GM21526 (cell line): ENCODE measurements around the gene ANKRD22.
"Not testable (repeated sequence)": the region's sequence is repeated elsewhere in the genome, so short reads cannot be mapped to it uniquely, and the experiment has no call there.

ENCODE experiments used
- ATAC-seq: cut with Tn5 transposase; IDR thresholded peaks from one replicate; pipeline ENCODE4 v1.9.1; 2021; ENCODE audit warnings: moderate library complexity; ENCODE audit not compliant: unreplicated experiment, low FRiP score

ANKRD22 gene

DNA sequence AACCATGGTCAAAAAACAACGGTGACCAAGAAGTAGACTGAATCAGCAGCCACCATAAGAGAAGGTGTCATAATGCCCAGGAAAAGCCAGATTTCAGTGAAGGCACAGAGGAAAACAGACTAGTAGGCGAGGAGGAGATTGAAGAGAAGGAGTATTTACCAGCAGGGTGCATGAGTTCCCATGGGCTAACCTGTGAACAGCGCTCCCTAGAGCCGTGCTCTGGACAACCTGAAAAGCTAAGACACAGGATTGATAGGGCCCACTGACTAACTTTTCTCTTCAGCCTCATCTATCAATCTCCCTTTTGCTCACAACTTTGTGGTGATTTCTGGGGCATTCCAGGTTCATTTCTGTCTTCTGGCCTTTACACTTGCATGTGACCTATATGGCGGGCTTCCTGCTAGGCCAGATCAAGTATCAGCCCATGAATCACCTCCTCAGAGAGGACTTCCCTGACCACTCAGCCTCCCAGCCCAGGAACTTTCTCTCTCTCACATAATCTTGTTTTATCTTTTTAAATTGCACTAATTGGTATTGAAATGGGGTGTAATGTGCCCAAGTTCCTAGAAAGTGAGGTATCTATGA, 12.8 kb downstream of the ANKRD22 start:
- no peak for ATAC-seq

DNA sequence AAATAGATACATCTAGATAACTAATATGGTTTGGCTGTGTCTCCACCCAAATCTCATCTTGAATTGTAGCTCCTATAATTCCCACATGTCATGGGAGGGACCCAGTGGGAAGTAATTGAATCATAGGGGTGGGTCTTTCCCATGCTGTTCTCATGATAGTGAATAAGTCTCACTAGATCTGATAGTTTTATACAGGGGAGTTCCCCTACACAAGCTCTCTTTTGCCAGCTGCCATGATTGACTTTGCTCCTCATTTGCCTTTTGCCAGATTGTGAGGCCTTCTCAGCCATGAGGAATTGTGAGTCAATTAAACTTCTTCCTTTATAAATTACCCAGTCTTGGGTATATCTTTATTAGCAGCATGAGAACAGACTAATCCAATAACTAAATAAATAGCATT, 14.0 kb downstream of the ANKRD22 start:
- not testable (repeated sequence) for ATAC-seq

DNA sequence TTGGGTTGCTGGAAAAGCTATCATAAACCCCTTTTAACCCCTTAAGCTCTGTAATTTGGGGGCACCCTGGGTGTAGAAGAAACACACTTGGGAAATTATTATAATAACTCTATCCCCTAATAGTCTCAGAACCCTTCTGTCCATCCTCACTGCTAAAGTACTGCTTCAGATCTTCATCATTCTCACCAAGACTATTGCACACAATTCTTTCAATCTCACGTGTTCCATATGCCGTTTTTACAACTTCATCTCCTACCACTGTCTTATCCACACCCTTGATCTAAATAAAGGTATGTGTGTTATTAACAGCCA, 15.8 kb downstream of the ANKRD22 start:
- ATAC-seq, result no peak

DNA sequence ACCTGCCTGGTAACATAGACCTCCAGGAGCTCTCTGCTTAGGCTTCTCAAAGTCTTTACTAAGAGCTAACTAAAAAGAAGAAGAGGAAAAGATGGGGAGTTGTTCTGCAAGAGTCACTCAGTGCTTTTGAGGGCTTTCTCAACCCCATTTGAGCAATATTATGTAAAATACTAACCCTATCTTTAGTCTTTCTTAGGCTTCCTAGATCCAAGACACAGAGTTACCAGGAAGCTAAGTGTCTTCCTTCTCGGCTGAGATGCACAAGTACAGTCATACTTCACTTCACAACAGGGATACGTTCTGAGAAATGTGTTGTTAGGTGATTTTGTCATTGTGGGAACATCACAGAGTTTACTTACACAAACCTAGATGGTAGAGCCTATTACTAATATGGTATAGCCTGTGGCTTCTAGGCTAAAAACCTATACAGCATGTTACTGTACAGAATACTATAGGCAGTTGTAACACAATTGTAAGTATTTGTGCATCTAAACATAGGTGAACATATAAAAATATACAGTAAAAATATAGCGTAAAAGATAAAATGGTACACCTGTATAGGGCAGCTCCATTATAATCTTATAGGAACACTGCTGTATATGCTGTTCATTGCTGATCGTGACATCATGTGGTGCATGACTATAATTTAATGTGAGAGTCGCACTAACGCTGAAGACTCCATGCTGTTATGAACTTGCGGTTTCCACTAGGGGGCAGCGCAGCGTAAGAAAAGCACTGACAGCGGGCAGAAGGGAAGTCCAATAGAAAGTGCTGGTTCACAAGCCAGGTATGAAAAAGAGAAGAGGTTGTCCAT, 16.3 kb downstream of the ANKRD22 start:
- peak; percentile 53 for ATAC-seq

DNA sequence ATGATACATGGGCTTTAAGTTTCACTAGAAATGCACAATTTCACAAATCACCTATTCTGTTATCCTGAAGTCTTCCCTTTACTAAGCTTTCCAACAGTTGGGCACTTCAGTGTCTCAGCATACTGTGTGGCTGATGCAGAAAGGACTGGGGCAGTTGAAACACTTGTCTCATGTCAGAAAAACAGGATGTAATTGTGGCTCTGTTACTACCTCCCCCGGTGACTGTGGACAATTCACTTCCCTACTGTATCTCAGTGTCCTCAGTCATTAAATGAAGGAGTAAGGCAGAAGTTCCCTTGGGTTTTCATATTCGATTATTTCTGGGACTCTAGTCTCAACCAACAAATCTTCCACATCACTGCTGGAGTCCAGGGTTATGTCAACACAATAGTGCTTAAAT, 17.9 kb downstream of the ANKRD22 start:
- ATAC-seq, result no peak

DNA sequence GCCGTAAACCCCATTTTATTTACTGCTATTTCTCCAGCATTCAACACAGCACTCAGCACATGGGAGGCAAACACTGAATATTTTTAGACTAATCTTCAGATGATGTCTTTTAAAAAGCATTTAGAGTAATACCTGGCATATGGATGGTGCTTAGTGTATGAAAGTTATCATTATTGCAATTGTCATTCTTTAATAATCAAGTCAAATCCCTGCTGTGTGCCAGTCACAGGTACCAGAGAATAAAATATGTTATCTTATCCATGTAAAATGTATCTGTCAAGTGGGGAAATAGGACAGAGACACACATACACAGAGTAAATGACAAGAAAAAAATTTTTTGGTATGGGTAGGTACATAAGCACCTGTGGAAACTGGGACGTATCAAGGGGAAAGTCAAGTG, 18.5 kb downstream of the ANKRD22 start:
- ATAC-seq, result no peak

DNA sequence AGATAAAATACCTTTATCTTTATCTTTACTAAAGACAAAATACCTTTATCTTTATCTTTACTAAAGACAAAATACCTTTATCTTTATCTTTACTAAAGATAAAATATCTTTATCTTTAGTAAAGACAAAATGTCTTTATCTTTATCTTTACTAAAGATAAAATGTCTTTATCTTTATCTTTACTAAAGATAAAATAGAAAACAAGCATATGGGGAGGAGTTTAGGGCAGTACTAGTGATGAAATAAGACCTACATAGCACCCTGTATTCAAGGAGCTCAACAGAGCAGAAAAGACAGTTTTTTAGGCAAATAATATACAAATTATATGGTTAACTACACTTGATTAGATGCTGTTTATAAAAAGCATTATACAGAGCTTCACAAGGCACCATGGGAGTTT, 19.3 kb downstream of the ANKRD22 start:
- ATAC-seq, result no peak

DNA sequence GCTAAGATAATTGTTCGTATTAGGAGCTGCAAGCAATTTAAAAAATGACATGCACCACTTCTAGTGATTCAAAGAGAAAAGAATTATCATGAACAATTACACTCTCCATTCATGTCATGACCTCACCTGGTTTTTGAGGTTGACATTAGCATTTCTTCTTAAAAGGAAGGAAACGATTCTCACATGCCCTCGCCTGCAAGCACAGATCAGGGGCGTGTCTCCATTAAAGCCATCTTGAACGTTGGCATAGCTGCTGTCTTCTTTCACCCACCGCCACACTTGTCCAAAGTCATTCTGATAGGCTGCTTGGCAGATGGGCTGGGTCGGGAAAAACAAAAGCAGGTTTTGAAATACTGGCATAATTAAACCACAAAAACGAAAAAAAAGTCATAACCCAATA, 19.9 kb downstream of the ANKRD22 start:
- ATAC-seq, result no peak

DNA sequence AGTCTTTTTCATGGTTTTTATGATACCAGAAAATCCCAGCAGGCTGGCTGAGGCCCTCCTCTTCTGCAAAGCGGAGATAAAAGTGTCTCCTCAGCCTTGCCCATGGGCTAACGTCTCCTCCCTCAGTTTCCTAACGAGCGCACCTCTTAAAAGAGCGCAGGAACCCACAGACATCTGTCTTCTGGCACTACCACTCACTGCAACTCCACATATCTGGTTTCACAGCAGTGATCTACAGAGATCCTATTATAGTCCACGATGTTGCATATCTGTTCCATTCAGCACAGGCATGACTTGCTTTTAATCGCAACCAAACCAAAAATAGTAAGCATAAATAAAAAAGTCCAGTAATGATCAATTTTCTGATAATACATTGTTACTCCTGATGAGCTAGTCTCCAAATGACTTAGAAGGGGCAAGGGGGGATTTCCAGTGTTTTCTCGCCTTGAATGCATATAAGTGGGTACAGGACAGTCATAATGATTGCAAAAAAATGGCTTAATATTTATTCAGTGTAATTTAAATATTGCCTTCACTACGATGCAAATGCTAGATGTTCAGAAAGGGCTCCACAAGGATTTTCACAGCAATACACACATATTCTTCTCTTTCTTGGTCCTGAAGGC, 20.9 kb downstream of the ANKRD22 start:
- no peak for ATAC-seq

DNA sequence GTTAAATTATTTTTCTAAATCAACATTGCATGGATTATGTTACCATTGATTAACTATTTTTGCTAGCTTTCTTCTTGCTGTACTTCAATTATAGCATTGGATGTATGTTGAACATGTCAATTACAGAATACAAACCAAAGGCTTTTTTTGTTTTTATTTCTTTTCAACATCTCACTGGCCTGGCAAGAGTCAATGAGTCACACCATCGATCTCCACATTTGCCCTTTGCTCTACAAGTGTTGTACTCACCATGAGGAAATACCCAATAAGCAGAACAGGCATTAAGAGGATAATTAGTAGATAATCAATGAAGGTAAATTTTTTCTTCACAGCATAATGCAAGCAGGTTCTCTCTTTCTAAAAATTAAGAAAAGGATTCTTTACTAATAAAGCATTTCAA, 23.3 kb downstream of the ANKRD22 start:
- no peak for ATAC-seq

DNA sequence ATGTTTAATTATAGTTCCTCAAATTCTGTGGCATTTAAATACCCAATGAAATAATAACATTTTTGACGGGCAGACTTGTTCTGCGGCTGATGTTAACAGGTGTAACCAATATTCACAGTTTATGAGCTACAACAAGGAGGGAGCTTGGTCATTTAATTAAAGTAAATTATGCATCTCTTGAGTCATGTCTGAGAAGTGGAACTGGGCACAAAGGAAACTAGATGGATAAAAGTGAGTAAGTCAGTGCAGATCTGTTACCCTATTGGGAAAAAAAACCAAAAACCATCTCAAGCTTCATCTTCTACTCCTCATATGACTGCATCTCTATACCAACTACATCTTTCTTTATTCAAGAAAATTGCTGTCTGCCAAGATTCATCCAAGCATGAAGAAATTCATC, 24.0 kb downstream of the ANKRD22 start:
- no peak for ATAC-seq

DNA sequence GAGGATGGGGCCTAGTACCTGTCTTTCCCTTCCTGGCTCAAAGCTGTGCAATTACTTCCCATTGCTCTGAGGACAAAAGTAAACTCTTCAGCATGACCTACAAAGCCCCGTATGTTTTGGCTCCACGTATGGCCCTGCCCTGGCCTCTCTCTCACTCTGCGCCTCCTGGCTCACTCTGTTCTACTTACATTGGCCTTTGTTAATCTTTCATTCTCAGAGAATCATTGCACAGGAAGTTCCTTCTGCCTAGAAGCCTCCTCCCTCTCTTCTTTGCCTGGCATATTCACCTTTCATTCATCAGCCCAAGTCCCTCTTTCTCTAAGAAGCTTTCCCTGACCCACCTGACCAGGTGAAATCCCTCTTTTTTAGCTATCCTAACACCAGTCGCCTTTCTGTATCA, 25.3 kb downstream of the ANKRD22 start:
- ATAC-seq, result no peak

DNA sequence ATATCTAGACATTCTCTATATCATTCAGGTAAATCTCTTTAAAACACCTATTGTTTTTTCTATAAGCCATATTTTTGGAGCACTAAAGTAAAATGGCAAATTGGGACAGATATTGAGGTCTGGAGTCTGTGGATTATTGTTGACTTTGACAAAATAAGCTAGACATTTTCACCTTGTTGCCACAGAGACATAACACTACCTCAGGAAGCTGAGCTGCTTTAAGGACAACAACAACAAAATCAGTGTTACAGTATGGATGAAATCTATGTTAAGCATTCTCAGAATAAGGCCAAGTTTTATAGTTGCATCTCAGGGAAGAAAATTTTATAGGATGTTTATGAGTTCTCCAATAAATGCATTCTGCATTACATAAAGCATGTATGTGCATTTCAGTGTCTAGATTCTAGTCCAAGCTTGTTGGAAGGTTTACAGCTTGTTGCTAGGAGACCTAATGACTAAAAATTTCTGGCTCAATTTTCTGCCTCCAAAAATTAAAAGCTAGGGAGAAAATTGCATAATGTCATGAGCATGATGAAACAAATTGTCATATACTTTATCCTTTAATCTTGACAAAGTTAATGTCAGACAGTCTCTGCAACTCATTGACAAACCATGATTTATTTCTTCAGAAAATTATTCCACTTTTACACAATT, 30.8 kb downstream of the ANKRD22 start:
- no peak for ATAC-seq

DNA sequence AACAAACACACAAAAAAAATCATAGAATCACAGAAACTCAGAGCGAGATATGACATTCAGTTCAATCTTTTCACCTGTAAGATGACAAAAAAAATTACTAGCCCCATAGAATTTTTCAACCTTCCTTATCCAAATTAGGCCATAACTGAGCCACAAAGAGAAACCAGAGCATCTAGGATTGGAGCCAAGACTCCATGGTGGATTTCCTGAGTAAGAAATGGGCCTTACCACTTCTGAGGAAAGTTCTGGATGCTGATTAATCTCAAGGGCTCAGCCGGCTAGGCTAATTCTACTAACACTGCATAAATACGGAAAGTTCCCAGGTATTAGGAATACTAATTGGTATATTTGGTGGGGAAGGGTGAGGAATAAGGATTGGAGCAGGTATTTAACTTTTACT, 32.4 kb downstream of the ANKRD22 start:
- ATAC-seq, result no peak

DNA sequence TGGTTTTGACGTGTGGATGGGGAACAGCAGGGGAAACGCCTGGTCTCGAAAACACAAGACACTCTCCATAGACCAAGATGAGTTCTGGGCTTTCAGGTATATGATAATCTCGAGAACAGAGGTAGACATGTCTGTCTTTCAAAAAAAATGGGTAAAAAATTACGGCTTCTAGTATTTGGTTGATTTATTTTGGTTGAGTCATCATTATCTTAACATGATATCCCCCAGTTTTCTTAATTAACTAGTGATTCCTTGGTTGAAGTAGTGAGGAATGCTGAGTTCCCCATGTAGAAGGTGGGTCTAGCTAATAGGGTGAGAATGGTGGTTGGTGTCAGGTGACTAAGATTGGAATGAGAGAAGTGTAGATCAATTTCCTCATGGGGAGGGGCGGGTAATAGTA, 38.4 kb downstream of the ANKRD22 start:
- ATAC-seq, result no peak

DNA sequence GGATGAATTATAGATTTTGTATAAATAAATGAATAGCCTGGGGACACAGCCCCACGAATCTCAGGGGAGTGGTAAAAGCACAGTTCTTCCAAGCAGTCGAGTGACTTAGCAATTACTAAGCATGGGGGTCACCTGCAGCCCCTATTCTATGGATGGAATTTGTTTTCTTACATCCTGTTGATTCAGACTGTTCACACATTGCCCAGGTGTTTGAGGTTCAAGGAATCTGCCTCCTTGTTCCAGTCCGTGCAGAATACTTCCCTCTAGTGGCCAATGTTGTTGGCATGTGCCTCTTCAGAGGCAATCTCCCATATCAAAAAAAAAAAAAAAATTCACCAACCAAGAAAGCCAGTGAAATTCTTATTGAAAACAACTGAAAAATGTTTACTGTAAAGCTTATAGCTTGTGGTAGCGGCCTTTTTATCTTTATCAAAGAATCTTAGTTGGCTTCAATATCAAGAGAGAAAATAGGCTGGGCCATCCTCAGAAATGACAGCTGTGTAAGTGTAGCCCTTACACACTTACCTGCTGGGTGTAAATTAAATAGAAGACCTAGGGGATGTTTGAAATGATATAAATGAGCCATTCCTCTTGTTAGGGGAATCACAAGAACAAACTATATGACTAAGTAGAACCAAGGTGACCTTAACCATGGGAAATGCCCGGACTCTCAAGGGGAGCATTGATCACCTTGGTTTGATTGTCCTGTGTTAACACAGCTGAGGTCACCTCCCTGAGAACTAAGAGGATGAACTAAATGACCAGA, 41.3 kb downstream of the ANKRD22 start:
- no peak for ATAC-seq

DNA sequence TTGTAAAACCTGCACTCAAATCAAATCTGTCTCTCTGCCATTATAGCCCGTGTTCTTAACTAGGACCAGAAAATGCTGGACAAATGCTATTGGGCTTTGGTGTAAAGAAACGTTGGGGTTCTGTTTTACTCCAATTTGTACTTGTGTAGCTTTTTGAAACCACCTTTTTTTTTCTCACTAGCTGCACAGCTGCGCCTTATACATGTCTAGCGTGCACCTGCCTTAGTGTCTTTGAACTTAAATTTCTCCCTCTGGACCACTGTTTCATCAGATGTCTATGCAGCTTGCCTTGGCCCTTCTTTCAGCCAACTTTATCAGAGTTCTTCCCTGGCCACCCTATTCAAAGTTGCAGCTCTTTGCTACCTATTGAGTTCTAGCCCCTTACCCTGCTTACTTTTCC, 42.0 kb downstream of the ANKRD22 start:
- ATAC-seq, result no peak

DNA sequence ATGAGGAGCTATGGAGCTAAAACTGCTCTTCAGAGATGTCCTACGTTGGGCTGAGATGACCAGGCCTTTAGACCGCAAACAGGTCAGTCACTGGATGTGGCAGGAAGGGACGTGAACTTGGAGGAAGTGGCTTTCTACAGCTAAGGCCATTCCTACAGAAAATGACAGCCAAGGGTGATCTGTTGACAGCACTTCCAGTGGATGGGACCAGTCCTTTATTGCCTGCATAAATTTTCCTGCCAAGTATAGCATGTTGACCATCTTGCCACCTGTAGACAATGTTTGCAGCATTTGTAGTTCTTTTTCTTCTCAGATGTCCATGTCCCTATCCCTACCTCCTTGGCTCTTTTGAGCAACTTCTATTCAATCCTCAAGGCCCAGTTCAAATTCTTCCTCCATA, 45.7 kb downstream of the ANKRD22 start:
- no peak for ATAC-seq

DNA sequence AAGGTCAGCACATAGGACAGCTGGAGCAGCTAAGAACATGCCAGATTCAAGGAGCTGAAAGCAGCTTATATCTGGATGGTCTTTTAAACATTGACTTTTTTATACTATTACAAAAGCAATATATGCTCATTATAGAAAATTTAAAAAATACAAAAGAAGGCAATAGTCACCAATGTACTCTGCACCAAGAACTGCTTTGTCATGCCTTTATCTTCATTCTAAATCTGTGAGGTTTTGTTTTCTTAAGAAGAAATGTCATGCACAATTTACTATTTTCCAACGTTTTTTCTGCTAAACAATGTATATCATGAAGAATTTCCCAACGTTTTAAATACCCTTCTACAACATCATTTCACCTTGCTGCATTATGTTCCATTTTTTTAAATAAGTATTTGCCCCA, 46.3 kb downstream of the ANKRD22 start:
- ATAC-seq, result no peak

DNA sequence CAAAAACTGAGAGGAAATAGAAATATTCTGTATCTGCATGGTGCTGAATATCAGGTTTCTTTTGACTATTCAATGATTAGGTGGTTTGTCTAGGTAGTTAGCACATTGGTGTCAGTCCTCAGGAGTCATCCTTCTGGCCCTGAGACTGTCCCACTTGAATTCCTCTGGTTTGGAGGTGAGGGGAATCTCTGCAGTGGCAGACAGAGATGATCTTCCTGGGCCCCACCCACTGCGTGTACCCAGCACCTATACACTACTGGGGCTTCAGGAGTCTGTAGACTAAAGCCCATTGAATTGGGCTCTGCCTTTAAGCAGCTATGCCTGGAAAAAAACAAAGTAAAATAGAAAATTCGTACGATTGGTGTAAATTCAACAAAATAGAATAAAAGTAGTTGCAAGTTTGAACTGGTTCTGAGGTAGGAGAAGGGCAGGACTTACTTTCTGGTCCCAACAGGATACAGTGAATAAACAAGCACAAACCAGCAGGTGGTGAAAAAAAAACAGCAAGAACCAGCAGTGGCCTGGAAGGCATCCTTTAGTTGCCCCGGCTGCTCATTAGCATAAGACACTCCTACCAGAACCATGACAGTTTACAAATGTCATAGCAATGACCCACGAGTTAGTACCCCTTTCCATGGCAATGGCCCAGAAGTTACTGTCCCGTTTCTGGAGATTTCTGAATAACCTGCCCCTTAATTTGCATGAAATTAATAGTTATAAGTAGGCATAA, 47.4 kb downstream of the ANKRD22 start:
- no peak for ATAC-seq
